Midbrain (tissue), 1 donor: ENCODE data around the gene ZNF184.

Source experiments
- DNase-seq: peaks from one replicate; lab custom pipeline; 2025; lab: John Stamatoyannopoulos, UW

The ZNF184 gene

DNA sequence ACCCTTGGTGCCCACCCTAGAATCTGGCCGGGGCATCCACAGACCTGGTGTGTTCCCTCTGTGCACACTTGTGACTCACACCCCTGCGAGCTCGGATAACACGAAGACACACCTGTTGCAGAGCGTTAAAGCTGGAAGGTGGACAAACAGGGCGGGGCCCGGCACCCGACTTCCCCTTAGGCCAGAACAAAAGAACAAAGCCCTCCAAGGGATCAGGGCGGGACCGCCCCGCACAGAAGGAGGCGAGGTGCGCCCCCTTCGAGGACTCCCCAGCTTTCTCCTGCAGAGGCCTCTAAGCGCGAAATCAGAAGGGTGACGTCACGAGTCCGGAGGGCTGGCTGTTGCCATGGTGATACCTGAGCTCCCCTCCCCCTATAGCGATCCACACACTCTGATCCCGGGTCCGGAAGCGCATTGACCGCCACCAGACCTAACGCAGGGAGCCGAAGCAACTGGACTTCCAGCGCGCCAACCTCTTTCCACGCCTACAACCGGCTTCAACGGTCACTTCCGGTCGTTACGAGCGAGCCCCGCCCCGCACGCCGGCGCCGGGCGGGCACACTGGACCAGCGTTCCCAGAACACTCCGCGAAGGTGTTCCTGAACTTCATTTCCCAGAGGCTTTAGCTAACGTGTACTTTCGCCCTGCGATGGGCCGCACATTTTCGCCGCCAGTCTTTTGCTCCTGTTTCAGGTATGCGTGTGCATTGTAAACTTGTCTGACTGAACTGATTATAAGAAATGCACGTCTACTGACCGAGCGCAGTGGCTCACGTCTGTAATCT lies at the start of gene ZNF184:
TSS of gene ZNF184 (minus strand) at position 489 of the 784 bp plus-strand sequence. CDS start 811 bp downstream, outside the sequence.
- DNase-seq = peak; percentile 97

GRCh38 chr6:27518881-27519795 lies 46.2 kb upstream of the ZNF184 start:
- peak; percentile 83 for DNase-seq

GRCh38 chr6:27517928-27518787 lies 45.3 kb upstream of the ZNF184 start:
- DNase-seq = no peak

- DNase-seq = no peak
Measured at GRCh38 chr6:27517238-27517637, 44.3 kb upstream of the ZNF184 start.

DNA sequence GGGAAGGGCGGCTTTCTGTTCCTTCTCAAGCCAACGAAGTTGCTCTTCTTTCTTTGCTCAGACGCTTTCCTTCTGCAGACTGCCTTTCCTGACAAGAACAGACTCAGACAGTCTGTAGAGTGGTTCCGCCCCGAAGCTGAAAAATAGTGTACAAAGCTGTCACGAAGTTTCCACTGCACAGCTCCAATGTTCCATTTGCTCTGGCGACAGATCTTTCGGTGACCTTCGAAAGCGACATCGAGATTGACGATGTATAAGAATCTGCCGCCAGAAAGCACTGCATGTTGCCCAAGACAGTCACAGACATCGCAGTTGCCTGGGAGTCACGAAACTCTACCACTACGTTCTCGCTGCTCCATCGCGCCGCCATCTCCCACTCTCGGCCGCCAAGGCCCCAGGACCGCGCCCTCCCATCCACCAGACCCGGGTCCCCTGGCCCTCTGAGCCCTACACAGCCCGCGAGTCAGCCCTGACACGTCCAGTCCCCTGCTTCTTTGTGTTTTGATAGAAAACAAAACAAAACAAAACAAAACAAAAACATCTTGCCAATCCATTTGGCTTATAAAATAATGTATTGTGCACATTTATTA lies 42.1 kb upstream of the ZNF184 start:
- no peak for DNase-seq

GRCh38 chr6:27512525-27512924 lies 39.6 kb upstream of the ZNF184 start:
- DNase-seq = no peak

- DNase-seq = no peak
Measured at GRCh38 chr6:27507041-27507956, 34.4 kb upstream of the ZNF184 start.

GRCh38 chr6:27505209-27506027 lies 32.5 kb upstream of the ZNF184 start:
- DNase-seq = peak; percentile 6

DNA sequence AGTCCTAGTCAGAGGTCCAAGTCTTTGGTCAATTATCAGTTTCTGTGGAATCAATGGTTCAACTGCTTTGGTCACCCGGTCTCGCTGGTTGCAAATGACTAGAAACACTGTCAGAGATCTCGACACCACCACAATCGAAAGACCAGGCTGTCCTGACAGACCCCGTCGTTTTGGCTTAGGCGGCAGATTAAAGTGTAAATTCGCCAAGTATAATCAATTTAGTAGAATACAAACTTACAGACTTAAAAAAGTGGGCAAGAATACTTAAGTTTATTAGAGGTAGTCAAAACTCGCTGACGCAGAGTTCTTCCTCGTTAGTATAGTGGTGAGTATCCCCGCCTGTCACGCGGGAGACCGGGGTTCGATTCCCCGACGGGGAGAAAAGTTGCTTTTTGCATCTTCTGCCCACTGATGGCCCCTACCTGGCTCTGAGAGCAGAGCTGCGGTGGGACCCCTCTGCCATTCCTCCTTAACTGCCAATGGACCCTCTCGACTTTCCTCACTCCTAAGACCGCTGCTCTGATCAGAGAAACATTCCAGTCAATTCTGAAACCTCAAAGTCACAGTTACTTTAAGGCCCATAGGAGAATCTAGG lies 30.6 kb upstream of the ZNF184 start:
- peak; percentile 73 for DNase-seq

GRCh38 chr6:27502508-27503435 lies 29.9 kb upstream of the ZNF184 start:
- peak; percentile 30 for DNase-seq

DNA sequence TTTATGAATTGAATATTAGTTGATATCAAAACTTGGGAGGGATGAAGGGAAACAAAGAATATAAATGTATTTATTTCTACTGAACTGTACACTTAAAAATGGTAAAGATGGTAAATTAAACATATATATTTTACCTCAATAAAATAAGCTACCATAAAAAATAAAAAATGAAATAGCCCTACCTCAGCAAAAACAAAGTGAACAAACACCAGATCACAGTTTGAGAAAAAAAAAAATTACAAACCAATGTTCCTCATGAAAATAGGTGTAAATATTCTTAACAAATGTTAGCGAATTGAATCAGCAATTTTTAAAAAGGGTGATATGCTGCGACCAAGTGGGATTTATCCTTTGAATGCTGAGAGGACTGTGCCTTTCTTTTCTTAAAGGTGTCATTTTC lies 28.3 kb upstream of the ZNF184 start:
- DNase-seq = no peak

GRCh38 chr6:27500177-27500576 lies 27.3 kb upstream of the ZNF184 start:
- DNase-seq = no peak

DNA sequence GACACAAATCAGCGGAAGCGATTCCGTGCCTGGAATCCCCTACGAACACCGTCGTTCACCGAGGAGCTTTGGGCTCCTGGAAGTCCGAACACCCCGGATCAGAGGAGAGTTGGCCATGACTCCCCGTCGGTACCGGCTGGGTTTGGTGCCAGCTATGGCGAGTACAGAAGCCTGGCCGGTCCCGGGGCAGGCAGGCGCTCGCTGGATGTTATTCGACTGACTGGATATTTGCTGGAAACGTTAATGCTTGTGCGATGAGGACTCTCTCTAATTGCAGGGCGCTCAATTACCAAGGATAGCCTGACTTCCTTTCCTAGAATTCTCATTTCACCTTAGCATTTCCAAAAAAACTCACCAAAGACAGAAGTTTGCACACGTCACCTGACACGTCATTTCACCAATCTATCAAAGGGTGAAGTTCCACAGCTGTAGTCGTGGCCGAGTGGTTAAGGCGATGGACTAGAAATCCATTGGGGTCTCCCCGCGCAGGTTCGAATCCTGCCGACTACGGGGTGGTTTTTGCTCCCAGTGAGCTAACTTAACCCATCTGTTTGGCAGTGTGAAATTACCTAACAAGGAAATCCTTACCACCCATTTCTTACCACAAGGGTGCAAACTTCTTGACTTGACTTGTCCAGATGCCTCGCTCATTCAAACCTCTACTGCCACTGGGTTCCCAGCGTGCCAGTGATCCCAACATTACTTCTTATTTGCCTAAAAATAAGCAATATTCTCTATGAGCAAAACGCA lies 22.7 kb upstream of the ZNF184 start:
- DNase-seq = peak; percentile 26

DNA sequence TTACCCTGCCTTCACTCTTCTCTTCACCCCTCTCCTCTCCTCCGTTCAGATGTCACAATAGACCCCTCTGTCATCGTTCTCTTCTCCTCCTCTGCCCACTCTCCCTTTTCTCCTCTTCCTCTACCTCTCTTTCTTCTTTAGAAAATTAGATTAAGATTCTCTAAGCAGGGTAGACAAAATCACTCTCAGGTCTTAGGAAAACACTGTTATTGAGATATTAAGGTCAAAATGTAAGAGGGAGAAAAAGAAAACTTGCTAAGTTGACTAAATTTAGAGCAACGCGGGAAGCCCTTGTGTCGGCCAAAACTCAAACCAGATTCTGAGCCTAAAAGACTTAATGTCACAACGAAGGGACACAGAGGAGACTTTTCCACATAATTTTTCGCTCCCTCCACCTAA lies 22.1 kb upstream of the ZNF184 start:
- DNase-seq = peak; percentile 14

GRCh38 chr6:27494103-27494502 lies 21.2 kb upstream of the ZNF184 start:
- no peak for DNase-seq

- DNase-seq = peak; percentile 12
Measured at GRCh38 chr6:27492631-27493190, 19.8 kb upstream of the ZNF184 start.
